Measurements from ENCODE around the gene LRRC4C.

DNA sequence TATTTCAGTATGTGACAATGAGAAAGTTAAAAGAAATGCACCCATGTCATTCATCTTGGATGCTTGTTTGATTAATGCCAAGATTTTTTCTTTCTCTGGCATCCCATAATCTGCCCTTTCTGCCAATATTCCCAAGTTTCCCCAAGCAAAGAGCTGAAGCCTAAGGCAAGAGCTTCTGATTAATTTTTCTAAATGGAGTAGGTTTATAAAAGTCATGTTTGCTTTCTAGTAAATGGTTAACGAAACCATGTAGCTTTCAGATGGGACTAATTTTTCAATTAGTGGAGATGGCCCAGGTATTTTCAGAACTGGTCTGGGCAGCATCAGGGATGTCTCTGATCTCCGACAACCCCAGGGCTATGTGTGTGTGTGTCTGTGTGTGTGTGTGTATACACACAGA, 55.3 kb downstream of the LRRC4C start:
- TF ChIP-seq ZNF114 (CRISPR knock-in tag; IDR thresholded peaks at IDR 0.05), result no peak
- no peak for TF ChIP-seq CTCF (conservative IDR thresholded peaks at IDR 0.05; ENCODE audit: low read depth in 2 of 2)
- no peak for TF ChIP-seq JUNB (IDR thresholded peaks at IDR 0.05; ENCODE audit: unreplicated experiment)
- no peak for TF ChIP-seq NANOG (IDR thresholded peaks at IDR 0.05; ENCODE audit: borderline replicate concordance)
- TF ChIP-seq POLR2AphosphoS5 (IDR thresholded peaks at IDR 0.05; ENCODE audit: low read depth), result no peak
- no peak for TF ChIP-seq EZH2phosphoT487 (IDR thresholded peaks at IDR 0.05; ENCODE audit: unreplicated experiment)
- TF ChIP-seq EZH2 (IDR thresholded peaks at IDR 0.05; ENCODE audit: low read depth, unreplicated experiment), result no peak
- no peak for TF ChIP-seq REST (IDR thresholded peaks at IDR 0.05; ENCODE audit: unreplicated experiment)
- no peak for TF ChIP-seq ETS1 (IDR thresholded peaks at IDR 0.05)
- TF ChIP-seq CREB1 (CRISPR knock-in tag; IDR thresholded peaks at IDR 0.05; ENCODE audit: low read depth), result no peak
- TF ChIP-seq ZNF331 (CRISPR knock-in tag; IDR thresholded peaks at IDR 0.05; ENCODE audit: low read depth), result no peak
- no peak for TF ChIP-seq STAT1 (IDR thresholded peaks at IDR 0.05; ENCODE audit: unreplicated experiment)
- TF ChIP-seq, protein P1, sequence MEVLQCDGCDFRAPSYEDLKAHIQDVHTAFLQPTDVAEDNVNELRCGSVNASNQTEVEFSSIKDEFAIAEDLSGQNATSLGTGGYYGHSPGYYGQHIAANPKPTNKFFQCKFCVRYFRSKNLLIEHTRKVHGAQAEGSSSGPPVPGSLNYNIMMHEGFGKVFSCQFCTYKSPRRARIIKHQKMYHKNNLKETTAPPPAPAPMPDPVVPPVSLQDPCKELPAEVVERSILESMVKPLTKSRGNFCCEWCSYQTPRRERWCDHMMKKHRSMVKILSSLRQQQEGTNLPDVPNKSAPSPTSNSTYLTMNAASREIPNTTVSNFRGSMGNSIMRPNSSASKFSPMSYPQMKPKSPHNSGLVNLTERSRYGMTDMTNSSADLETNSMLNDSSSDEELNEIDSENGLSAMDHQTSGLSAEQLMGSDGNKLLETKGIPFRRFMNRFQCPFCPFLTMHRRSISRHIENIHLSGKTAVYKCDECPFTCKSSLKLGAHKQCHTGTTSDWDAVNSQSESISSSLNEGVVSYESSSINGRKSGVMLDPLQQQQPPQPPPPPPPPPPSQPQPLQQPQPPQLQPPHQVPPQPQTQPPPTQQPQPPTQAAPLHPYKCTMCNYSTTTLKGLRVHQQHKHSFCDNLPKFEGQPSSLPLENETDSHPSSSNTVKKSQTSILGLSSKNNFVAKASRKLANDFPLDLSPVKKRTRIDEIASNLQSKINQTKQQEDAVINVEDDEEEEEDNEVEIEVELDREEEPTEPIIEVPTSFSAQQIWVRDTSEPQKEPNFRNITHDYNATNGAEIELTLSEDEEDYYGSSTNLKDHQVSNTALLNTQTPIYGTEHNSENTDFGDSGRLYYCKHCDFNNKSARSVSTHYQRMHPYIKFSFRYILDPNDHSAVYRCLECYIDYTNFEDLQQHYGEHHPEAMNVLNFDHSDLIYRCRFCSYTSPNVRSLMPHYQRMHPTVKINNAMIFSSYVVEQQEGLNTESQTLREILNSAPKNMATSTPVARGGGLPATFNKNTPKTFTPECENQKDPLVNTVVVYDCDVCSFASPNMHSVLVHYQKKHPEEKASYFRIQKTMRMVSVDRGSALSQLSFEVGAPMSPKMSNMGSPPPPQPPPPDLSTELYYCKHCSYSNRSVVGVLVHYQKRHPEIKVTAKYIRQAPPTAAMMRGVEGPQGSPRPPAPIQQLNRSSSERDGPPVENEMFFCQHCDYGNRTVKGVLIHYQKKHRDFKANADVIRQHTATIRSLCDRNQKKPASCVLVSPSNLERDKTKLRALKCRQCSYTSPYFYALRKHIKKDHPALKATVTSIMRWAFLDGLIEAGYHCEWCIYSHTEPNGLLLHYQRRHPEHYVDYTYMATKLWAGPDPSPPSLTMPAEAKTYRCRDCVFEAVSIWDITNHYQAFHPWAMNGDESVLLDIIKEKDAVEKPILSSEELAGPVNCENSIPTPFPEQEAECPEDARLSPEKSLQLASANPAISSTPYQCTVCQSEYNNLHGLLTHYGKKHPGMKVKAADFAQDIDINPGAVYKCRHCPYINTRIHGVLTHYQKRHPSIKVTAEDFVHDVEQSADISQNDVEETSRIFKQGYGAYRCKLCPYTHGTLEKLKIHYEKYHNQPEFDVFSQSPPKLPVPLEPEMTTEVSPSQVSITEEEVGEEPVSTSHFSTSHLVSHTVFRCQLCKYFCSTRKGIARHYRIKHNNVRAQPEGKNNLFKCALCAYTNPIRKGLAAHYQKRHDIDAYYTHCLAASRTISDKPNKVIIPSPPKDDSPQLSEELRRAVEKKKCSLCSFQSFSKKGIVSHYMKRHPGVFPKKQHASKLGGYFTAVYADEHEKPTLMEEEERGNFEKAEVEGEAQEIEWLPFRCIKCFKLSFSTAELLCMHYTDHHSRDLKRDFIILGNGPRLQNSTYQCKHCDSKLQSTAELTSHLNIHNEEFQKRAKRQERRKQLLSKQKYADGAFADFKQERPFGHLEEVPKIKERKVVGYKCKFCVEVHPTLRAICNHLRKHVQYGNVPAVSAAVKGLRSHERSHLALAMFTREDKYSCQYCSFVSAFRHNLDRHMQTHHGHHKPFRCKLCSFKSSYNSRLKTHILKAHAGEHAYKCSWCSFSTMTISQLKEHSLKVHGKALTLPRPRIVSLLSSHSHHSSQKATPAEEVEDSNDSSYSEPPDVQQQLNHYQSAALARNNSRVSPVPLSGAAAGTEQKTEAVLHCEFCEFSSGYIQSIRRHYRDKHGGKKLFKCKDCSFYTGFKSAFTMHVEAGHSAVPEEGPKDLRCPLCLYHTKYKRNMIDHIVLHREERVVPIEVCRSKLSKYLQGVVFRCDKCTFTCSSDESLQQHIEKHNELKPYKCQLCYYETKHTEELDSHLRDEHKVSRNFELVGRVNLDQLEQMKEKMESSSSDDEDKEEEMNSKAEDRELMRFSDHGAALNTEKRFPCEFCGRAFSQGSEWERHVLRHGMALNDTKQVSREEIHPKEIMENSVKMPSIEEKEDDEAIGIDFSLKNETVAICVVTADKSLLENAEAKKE (CRISPR knock-in tag; IDR thresholded peaks at IDR 0.05), result no peak

Data from GM23338 (cell line).